ENCODE measurements around the gene SENP1.

- TF ChIP-seq POLR2A (IDR thresholded peaks at IDR 0.05) (no peak), CTCF (IDR thresholded peaks at IDR 0.05) (no peak)
These were observed 86.1 kb downstream of the SENP1 start for GRCh38 chr12:48019639-48020265.

Data from uterus (tissue), 2 donors.